CD14-positive monocyte (primary cell): ENCODE results near the gene VAT1L. TPM values are rescaled to one million over a fixed set of nuclear protein-coding genes. Genes with fewer than 3 reads are reported as not detected.

Experiments
- DNase-seq, 3 donors: peaks; one replicate each; pipeline ENCODE4 v3.0.0-alpha.2; 2011 to 2022
- H2AFZ ChIP-seq: 2 replicates; pipeline ENCODE4 v1.6.0; 2012; ENCODE audit warnings: mild to moderate bottlenecking, low read depth, low read length, inconsistent platforms; ENCODE audit not compliant: insufficient read depth, poor library complexity, severe bottlenecking
- H3K27ac ChIP-seq, 2 donors: 1 replicate in 1 of 2; 2 replicates in 1 of 2; pipeline ENCODE4 v1.5.1; 2012 to 2013; ENCODE audit warnings: low read length in 2 of 2, control low read depth in 1 of 2, inconsistent platforms in 1 of 2, low read depth in 1 of 2, mild to moderate bottlenecking in 1 of 2
- H3K27me3 ChIP-seq, 2 donors: one replicate each; pipeline versions ENCODE4 v1.6.0 to v1.6.1; 2011 to 2013; ENCODE audit warnings: low read length in 2 of 2; ENCODE audit not compliant: control insufficient read depth in 2 of 2, insufficient read depth in 2 of 2
- H3K36me3 ChIP-seq, 2 donors: replicated peaks in 1 of 2; 1 replicate in 1 of 2; 2 replicates in 1 of 2; pipeline versions ENCODE4 v1.5.1 to v1.6.1; 2012 to 2013; ENCODE audit warnings: low read length in 2 of 2, control low read depth in 1 of 2, inconsistent platforms in 1 of 2, mild to moderate bottlenecking in 1 of 2; ENCODE audit not compliant: insufficient read depth in 2 of 2, control insufficient read depth in 1 of 2
- H3K4me1 ChIP-seq, 2 donors: 1 replicate in 1 of 2; 2 replicates in 1 of 2; pipeline versions ENCODE4 v1.5.1 to v1.6.1; 2012 to 2013; ENCODE audit warnings: low read length in 2 of 2, control low read depth in 1 of 2, inconsistent platforms in 1 of 2, mild to moderate bottlenecking in 1 of 2, moderate library complexity in 1 of 2; ENCODE audit not compliant: insufficient read depth in 2 of 2, control insufficient read depth in 1 of 2
- H3K4me2 ChIP-seq: replicated peaks from 2 replicates; pipeline ENCODE3; 2012; ENCODE audit warnings: low read length, moderate library complexity, mild to moderate bottlenecking; ENCODE audit not compliant: poor library complexity, severe bottlenecking; ENCODE audit errors: extremely low read depth
- H3K4me3 ChIP-seq, 3 experiments: fragments of 200-600 bp in 1 of 3; sonication (generic) in 1 of 3; replicated peaks in 1 of 3; 1 replicate in 2 of 3; 2 replicates in 1 of 3; pipeline ENCODE4 v1.5.1; 2011 to 2013; ENCODE audit warnings: low read length in 3 of 3, mild to moderate bottlenecking in 3 of 3, control low read depth in 2 of 3, low read depth in 2 of 3, inconsistent platforms in 1 of 3, moderate library complexity in 1 of 3
- H3K79me2 ChIP-seq: 2 replicates; pipeline ENCODE4 v1.6.0; 2012; ENCODE audit warnings: mild to moderate bottlenecking, control low read depth, inconsistent platforms, low read length, moderate library complexity; ENCODE audit not compliant: insufficient read depth
- H3K9ac ChIP-seq: 2 replicates; pipeline ENCODE4 v1.6.0; 2017; ENCODE audit warnings: low read length, mild to moderate bottlenecking; ENCODE audit not compliant: insufficient read depth, poor library complexity, severe bottlenecking
- H3K9me3 ChIP-seq, 2 donors: replicated peaks in 1 of 2; 1 replicate in 1 of 2; 2 replicates in 1 of 2; pipeline versions ENCODE4 v1.5.1 to v1.6.1; 2012 to 2013; ENCODE audit warnings: low read length in 2 of 2, control low read depth in 1 of 2; ENCODE audit not compliant: control insufficient read depth in 1 of 2, insufficient read depth in 1 of 2
- H4K20me1 ChIP-seq: 2 replicates; pipeline ENCODE4 v1.6.0; 2012; ENCODE audit warnings: mild to moderate bottlenecking, low read length, control low read depth, moderate library complexity; ENCODE audit not compliant: insufficient read depth
- H3K27ac Mint-ChIP-seq, 7 donors: one replicate each; pipeline ENCODE4 v1.8.0; 2020; ENCODE audit warnings: mild to moderate bottlenecking in 7 of 7, mixed read lengths in 7 of 7, moderate library complexity in 6 of 7, inconsistent platforms in 2 of 7
- H3K27me3 Mint-ChIP-seq, 3 donors: one replicate each; pipeline ENCODE4 v1.8.0; 2021 to 2022; ENCODE audit warnings: low read depth in 3 of 3, mild to moderate bottlenecking in 3 of 3, mixed read lengths in 3 of 3, moderate library complexity in 3 of 3, inconsistent platforms in 1 of 3
- H3K36me3 Mint-ChIP-seq, 2 donors: one replicate each; pipeline ENCODE4 v1.8.0; 2020; ENCODE audit warnings: mixed read lengths in 2 of 2, inconsistent platforms in 1 of 2, mild to moderate bottlenecking in 1 of 2
- H3K4me1 Mint-ChIP-seq: one replicate; pipeline ENCODE4 v1.8.0; 2020; ENCODE audit warnings: mild to moderate bottlenecking, mixed read lengths
- H3K4me3 Mint-ChIP-seq, 2 donors: one replicate each; pipeline ENCODE4 v1.8.0; 2020; ENCODE audit warnings: mild to moderate bottlenecking in 2 of 2, mixed read lengths in 2 of 2, moderate library complexity in 1 of 2
- H3K9me3 Mint-ChIP-seq, 7 donors: one replicate each; pipeline ENCODE4 v1.8.0; 2020 to 2022; ENCODE audit warnings: mixed read lengths in 7 of 7, mild to moderate bottlenecking in 6 of 7, moderate library complexity in 6 of 7, inconsistent platforms in 2 of 7
- CTCF ChIP-seq: fragments of 200-600 bp; IDR thresholded peaks from one replicate; pipeline ENCODE4 v1.8.0; 2022; ENCODE audit warnings: antibody characterized with exemption, mild to moderate bottlenecking
- WGBS: methylation state at CpG from one replicate; pipeline ENCODE4 v1.1.5; 2013; ENCODE audit warnings: missing lambda C conversion rate; ENCODE audit not compliant: insufficient coverage; 5-methylcytosine and 5-hydroxymethylcytosine counted together
- intact Hi-C, 2 donors: fragments of 100-400 bp; cut with micrococcal nuclease; formaldehyde crosslinking; loops; one replicate each; pipeline versions ENCODE4 v1.15.0 to v1.15.1; 2023
- polyA plus RNA-seq, 3 donors: library from polyadenylated mRNA; depleted of rRNA in 1 of 3; unstranded in 2 of 3; stranded (reverse) in 1 of 3; fragments of 300-500 nt in 2 of 3; fragments of >200 nt in 1 of 3; fragmentation: Illumina TruSeq in 2 of 3; gene quantifications; 1 replicate in 2 of 3; 2 replicates in 1 of 3; pipeline ENCODE4 v1.2.3, GENCODE V29; 2012 to 2021

Gene VAT1L
- polyA plus RNA-seq, 3 donors: not detected

GRCh38 chr16:77987810-77988209, 199.4 kb downstream of the VAT1L start:
- Histone ChIP-seq H3K36me3 (no peaks in the 10 kb centered on the region), H4K20me1 (no peaks in the 10 kb centered on the region), H3K4me2 (no peak overlapping the region), H3K9ac (no peak overlapping the region), H3K27ac (no peak overlapping the region), H3K79me2 (no peaks in the 10 kb centered on the region), H3K9me3 (no peaks in the 10 kb centered on the region), H2AFZ (no peak overlapping the region), H3K4me3 (no peak overlapping the region), H3K4me1 (no peaks in the 10 kb centered on the region), H3K27me3 (no peaks in the 10 kb centered on the region)
- H3K27ac Mint-ChIP-seq: no peak overlapping the region
- intact Hi-C loops: no loop called here
- no peak for TF ChIP-seq CTCF
- no peak for DNase-seq
- peaks cover 3 to 8% (median 4%) of the 10 kb centered on the region in 3 donors for H3K27me3 Mint-ChIP-seq
- no peak overlapping the region for H3K4me3 Mint-ChIP-seq
- peaks cover 0 to 2% (median 0%) of the 10 kb centered on the region in 7 donors for H3K9me3 Mint-ChIP-seq
- no peaks in the 10 kb centered on the region for H3K4me1 Mint-ChIP-seq
- WGBS: no CpG with 5 or more reads among the region's 2 CpGs
- no peaks in the 10 kb centered on the region for H3K36me3 Mint-ChIP-seq

- Histone ChIP-seq H3K27me3 (no peaks in the 10 kb centered on the region), H3K4me2 (no peak overlapping the region), H3K79me2 (no peaks in the 10 kb centered on the region), H3K36me3 (no peaks in the 10 kb centered on the region), H3K4me1 (no peaks in the 10 kb centered on the region), H3K4me3 (no peak overlapping the region), H4K20me1 (no peaks in the 10 kb centered on the region), H3K27ac (no peak overlapping the region), H3K9me3 (no peaks in the 10 kb centered on the region), H3K9ac (no peak overlapping the region), H2AFZ (no peak overlapping the region)
- intact Hi-C loops: no loop called here
- Mint-ChIP-seq H3K27ac (no peak overlapping the region), H3K4me3 (no peak overlapping the region), H3K9me3 (peaks cover 0 to 10% (median 2%) of the 10 kb centered on the region in 7 donors), H3K27me3 (peaks cover 2 to 5% (median 3%) of the 10 kb centered on the region in 3 donors), H3K4me1 (no peaks in the 10 kb centered on the region), H3K36me3 (no peaks in the 10 kb centered on the region)
- WGBS: 33% methylated on average over 1 of the region's 4 CpGs
- no peak for TF ChIP-seq CTCF
- DNase-seq: no peak
Observed at GRCh38 chr16:77989846-77990245, 201.5 kb downstream of the VAT1L start.
